H1 (cell line): ENCODE data around the gene FAM120B. TPM values are rescaled to one million over a fixed set of nuclear protein-coding genes. Genes with fewer than 3 reads are reported as not detected.

ENCODE experiments used
- KDM1A ChIP-seq: fragments of 200-600, 300-600 bp; sonication (generic); IDR thresholded peaks from 2 replicates; pipeline ENCODE4 v1.7.1; 2016; ENCODE audit warnings: mild to moderate bottlenecking, low read length, borderline replicate concordance
- polyA plus RNA-seq, 7 experiments: library from polyadenylated mRNA; depleted of rRNA in 3 of 7; stranded (reverse) in 5 of 7; unstranded in 2 of 7; fragments of >200 nt in 5 of 7; fragments of 200-250 nt in 2 of 7; gene quantifications; 1 replicate in 5 of 7; 2 replicates in 1 of 7; 4 replicates in 1 of 7; pipeline versions ENCODE4 v1.2.1 to v1.2.3, GENCODE V29; 2011 to 2013; ENCODE audit warnings: missing spikeins in 2 of 7, mixed read lengths in 2 of 7
- total RNA-seq: library from RNA; stranded (reverse); fragmentation: NEBNext Ultra II Directional; extraction: Animal tissue kit (Norgen Biotek cat#: 25700); gene quantifications from 2 replicates; pipeline ENCODE4 v1.2.1, GENCODE V29; 2021
- TF ChIP-seq, protein P1 (sequence below): IDR thresholded peaks from 2 replicates; pipeline ENCODE4 v1.6.1; 2012; ENCODE audit warnings: inconsistent platforms

The FAM120B gene
- total and polyA plus RNA-seq, 2 of the 8 experiments (the other 6 are each of a cell fraction or from before 2014, with no cell fraction given) = 5.1 to 12.5 TPM

DNA sequence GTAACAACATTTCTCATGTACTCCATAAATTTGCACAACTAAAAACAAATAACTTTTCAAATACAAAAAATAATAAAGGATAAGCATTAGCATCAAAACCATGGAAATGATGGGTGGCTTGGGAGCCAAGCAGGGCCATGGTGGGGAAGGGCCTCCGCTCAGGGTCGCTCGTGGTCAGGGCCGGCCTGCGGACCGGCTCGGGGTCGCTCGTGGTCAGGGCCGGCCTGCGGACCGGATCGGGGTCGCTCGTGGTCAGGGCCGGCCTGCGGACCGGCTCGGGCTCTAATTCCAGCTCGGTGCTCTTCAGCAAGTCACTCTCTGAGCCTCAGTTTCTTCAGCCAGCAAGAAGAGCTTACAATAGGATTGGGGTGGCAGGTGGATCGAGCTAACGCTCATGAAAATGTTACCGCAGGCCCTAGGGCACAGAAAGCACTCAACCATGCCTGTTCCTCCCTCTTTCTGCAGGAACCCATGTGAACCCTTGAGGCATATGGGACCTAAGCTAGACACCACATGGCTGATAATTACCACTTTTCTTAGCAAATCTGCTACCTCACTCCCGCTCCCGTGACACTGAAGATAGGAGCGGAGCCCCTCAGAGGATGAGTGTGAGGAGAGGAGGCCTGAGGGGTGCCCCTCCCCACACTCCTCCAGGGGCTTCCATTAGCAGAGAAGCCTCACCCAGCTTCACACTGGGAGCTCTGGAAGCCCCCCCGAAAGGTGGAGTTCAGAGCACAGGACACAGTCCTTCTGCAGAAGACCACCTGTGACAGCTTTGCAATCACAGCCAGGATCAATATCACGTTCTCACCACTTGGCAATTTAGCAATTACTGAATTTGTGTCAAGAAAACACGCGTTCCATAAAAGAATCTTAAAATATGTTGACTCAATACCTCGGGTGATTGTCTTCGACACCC is 143.5 kb downstream of the FAM120B start (continued):
- no peak for TF ChIP-seq KDM1A
- TF ChIP-seq, protein P1, sequence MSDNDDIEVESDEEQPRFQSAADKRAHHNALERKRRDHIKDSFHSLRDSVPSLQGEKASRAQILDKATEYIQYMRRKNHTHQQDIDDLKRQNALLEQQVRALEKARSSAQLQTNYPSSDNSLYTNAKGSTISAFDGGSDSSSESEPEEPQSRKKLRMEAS = no peak
